Mucosa of rectum (tissue), 2 donors: ENCODE data around the gene RASGRF1.

Experiments
- H3K27ac ChIP-seq, 2 donors: one replicate each; pipeline ENCODE4 v1.7.0; 2013; ENCODE audit warnings: inconsistent platforms in 2 of 2, low read depth in 2 of 2, low read length in 2 of 2
- H3K27me3 ChIP-seq, 2 donors: one replicate each; pipeline ENCODE4 v1.7.0; 2013; ENCODE audit warnings: low read length in 2 of 2; ENCODE audit not compliant: control insufficient read depth in 2 of 2, insufficient read depth in 2 of 2
- H3K36me3 ChIP-seq, 2 donors: one replicate each; pipeline ENCODE4 v1.7.0; 2013; ENCODE audit warnings: low read length in 2 of 2; ENCODE audit not compliant: control insufficient read depth in 2 of 2, insufficient read depth in 2 of 2
- H3K4me1 ChIP-seq, 2 donors: one replicate each; pipeline ENCODE4 v1.7.0; 2013; ENCODE audit warnings: low read length in 2 of 2, mild to moderate bottlenecking in 1 of 2; ENCODE audit not compliant: control insufficient read depth in 2 of 2, insufficient read depth in 2 of 2
- H3K4me3 ChIP-seq, 2 donors: one replicate each; pipeline ENCODE4 v1.7.0; 2013; ENCODE audit warnings: low read length in 2 of 2
- H3K9ac ChIP-seq, 2 donors: one replicate each; pipeline ENCODE4 v1.7.0; 2013; ENCODE audit warnings: low read length in 2 of 2, low read depth in 1 of 2, mild to moderate bottlenecking in 1 of 2
- H3K9me3 ChIP-seq, 2 donors: one replicate each; pipeline ENCODE4 v1.7.0; 2013; ENCODE audit warnings: low read length in 2 of 2; ENCODE audit not compliant: control insufficient read depth in 2 of 2
- donor health status: healthy.
- donor health status: Normal muscosa, but diverticular disease.

RASGRF1 gene

GRCh38 chr15:78983146-78983918, 107.2 kb downstream of the RASGRF1 start:
- Histone ChIP-seq H3K9me3 (no peaks in the 10 kb centered on the region), H3K27me3 (no peaks in the 10 kb centered on the region), H3K36me3 (no peaks in the 10 kb centered on the region), H3K9ac (no peak overlapping the region), H3K27ac (no peak overlapping the region), H3K4me1 (peaks cover 6 to 7% of the 10 kb centered on the region in 2 donors), H3K4me3 (no peak overlapping the region)

GRCh38 chr15:78982736-78983135, 107.8 kb downstream of the RASGRF1 start:
- peaks cover 6 to 9% of the 10 kb centered on the region in 2 donors for H3K4me1 ChIP-seq
- no peak overlapping the region for H3K9ac ChIP-seq
- H3K36me3 ChIP-seq, result no peaks in the 10 kb centered on the region
- no peaks in the 10 kb centered on the region for H3K27me3 ChIP-seq
- H3K9me3 ChIP-seq, result no peaks in the 10 kb centered on the region
- H3K27ac ChIP-seq, result no peak overlapping the region
- no peak overlapping the region for H3K4me3 ChIP-seq

- no peak overlapping the region for H3K27ac ChIP-seq
- no peak overlapping the region for H3K9ac ChIP-seq
- H3K4me1 ChIP-seq, result peaks cover 6 to 13% of the 10 kb centered on the region in 2 donors
- H3K27me3 ChIP-seq, result no peaks in the 10 kb centered on the region
- H3K36me3 ChIP-seq, result no peaks in the 10 kb centered on the region
- H3K4me3 ChIP-seq, result no peak overlapping the region
- H3K9me3 ChIP-seq, result no peaks in the 10 kb centered on the region
Measured at GRCh38 chr15:78981532-78982313, 108.9 kb downstream of the RASGRF1 start.

GRCh38 chr15:78979456-78980320, 110.9 kb downstream of the RASGRF1 start:
- Histone ChIP-seq H3K4me1 (peaks cover 6 to 13% of the 10 kb centered on the region in 2 donors), H3K36me3 (peaks cover 0 to 2% of the 10 kb centered on the region in 2 donors), H3K9me3 (no peaks in the 10 kb centered on the region), H3K4me3 (no peak overlapping the region), H3K9ac (no peak overlapping the region), H3K27me3 (no peaks in the 10 kb centered on the region), H3K27ac (no peak overlapping the region)

GRCh38 chr15:78978601-78979179, 111.9 kb downstream of the RASGRF1 start:
- Histone ChIP-seq H3K36me3 (peaks cover 0 to 2% of the 10 kb centered on the region in 2 donors), H3K9ac (no peak overlapping the region), H3K4me3 (no peak overlapping the region), H3K4me1 (peaks cover 6 to 13% of the 10 kb centered on the region in 2 donors), H3K9me3 (no peaks in the 10 kb centered on the region), H3K27ac (no peak overlapping the region), H3K27me3 (no peaks in the 10 kb centered on the region)

GRCh38 chr15:78977591-78978347, 112.8 kb downstream of the RASGRF1 start:
- H3K36me3 ChIP-seq, result peaks cover 0 to 2% of the 10 kb centered on the region in 2 donors
- H3K27me3 ChIP-seq, result no peaks in the 10 kb centered on the region
- no peak overlapping the region for H3K4me3 ChIP-seq
- H3K4me1 ChIP-seq, result peaks cover 6 to 13% of the 10 kb centered on the region in 2 donors
- no peaks in the 10 kb centered on the region for H3K9me3 ChIP-seq
- peak overlapping the region in 1 of 2 donors; percentile 58 for H3K27ac ChIP-seq
- H3K9ac ChIP-seq, result no peak overlapping the region

GRCh38 chr15:78977091-78977571, 113.4 kb downstream of the RASGRF1 start:
- H3K4me3 ChIP-seq, result no peak overlapping the region
- H3K27me3 ChIP-seq, result no peaks in the 10 kb centered on the region
- H3K4me1 ChIP-seq, result peaks cover 6 to 13% of the 10 kb centered on the region in 2 donors
- no peak overlapping the region for H3K9ac ChIP-seq
- H3K9me3 ChIP-seq, result no peaks in the 10 kb centered on the region
- H3K27ac ChIP-seq, result peak overlapping the region; percentile 37 to 58
- H3K36me3 ChIP-seq, result peaks cover 0 to 2% of the 10 kb centered on the region in 2 donors

GRCh38 chr15:78976691-78977090, 113.9 kb downstream of the RASGRF1 start:
- H3K27ac ChIP-seq, result peak overlapping the region in 1 of 2 donors; percentile 58
- no peak overlapping the region for H3K9ac ChIP-seq
- no peaks in the 10 kb centered on the region for H3K9me3 ChIP-seq
- peaks cover 6 to 13% of the 10 kb centered on the region in 2 donors for H3K4me1 ChIP-seq
- H3K4me3 ChIP-seq, result no peak overlapping the region
- H3K36me3 ChIP-seq, result peaks cover 0 to 2% of the 10 kb centered on the region in 2 donors
- H3K27me3 ChIP-seq, result no peaks in the 10 kb centered on the region
